H1 (cell line): Measurements from ENCODE around the gene TMEM229B. TPM values are rescaled to one million over a fixed set of nuclear protein-coding genes. Genes with fewer than 3 reads are reported as not detected.

ENCODE experiments used
- CTCF ChIA-PET: fragments of 300-600 bp; sonication (Branson Sonifier 250); formaldehyde crosslinking; loops from one replicate; lab custom pipeline; 2021; ENCODE audit not compliant: partially characterized antibody; lab: Charles Lee
- POLR2A ChIA-PET: fragments of 300-600 bp; sonication (Branson Sonifier 250); formaldehyde crosslinking; loops from one replicate; lab custom pipeline; 2021; ENCODE audit warnings: inconsistent platforms; ENCODE audit not compliant: partially characterized antibody; lab: Charles Lee
- DNase-seq, 2 experiments: peaks; one replicate each; pipeline versions ENCODE4 v3.0.0 to v3.0.0-alpha.2; 2010 to 2022; ENCODE audit warnings: low spot score in 2 of 2, low read depth in 1 of 2, mixed read lengths in 1 of 2
- FAIRE-seq: peaks from 2 replicates; lab custom pipeline; 2011; peaks lifted over from hg19 to GRCh38; lab: Jason Lieb, UNC
- H2AFZ ChIP-seq: 2 replicates; pipeline ENCODE4 v1.8.1; 2012; ENCODE audit warnings: low read length, inconsistent platforms
- H2AK5ac ChIP-seq: 2 replicates; pipeline ENCODE4 v1.6.1; 2013; ENCODE audit warnings: low read depth, low read length
- H2BK120ac ChIP-seq: replicated peaks from 2 replicates; pipeline ENCODE3; 2013; ENCODE audit warnings: low read depth, low read length, inconsistent platforms
- H2BK12ac ChIP-seq: 2 replicates; pipeline ENCODE4 v1.6.1; 2013; ENCODE audit warnings: low read depth, low read length
- H2BK15ac ChIP-seq: 2 replicates; pipeline ENCODE4 v1.6.1; 2013; ENCODE audit warnings: low read length
- H2BK20ac ChIP-seq: 2 replicates; pipeline ENCODE4 v1.6.1; 2013; ENCODE audit warnings: low read length
- H2BK5ac ChIP-seq: 2 replicates; pipeline ENCODE4 v1.6.1; 2013; ENCODE audit warnings: low read depth, low read length
- H3K14ac ChIP-seq: 2 replicates; pipeline ENCODE4 v1.6.1; 2013; ENCODE audit warnings: inconsistent platforms; ENCODE audit not compliant: insufficient read length
- H3K18ac ChIP-seq: 2 replicates; pipeline ENCODE4 v1.6.1; 2013; ENCODE audit warnings: low read length; ENCODE audit errors: extremely low read depth
- H3K23ac ChIP-seq: 2 replicates; pipeline ENCODE4 v1.6.1; 2013; ENCODE audit warnings: inconsistent platforms; ENCODE audit not compliant: insufficient read length
- H3K23me2 ChIP-seq: 2 replicates; pipeline ENCODE4 v1.6.1; 2013; ENCODE audit warnings: low read depth, low read length
- H3K27ac ChIP-seq: 2 replicates; pipeline ENCODE4 v1.6.1; 2011; ENCODE audit warnings: low read depth, low read length, inconsistent platforms
- H3K27me3 ChIP-seq, 4 experiments: replicated peaks in 1 of 4; 1 replicate in 1 of 4; 2 replicates in 3 of 4; pipeline versions ENCODE4 v1.6.1 to v1.8.1; 2011 to 2013; ENCODE audit warnings: low read length in 3 of 4, mild to moderate bottlenecking in 3 of 4, inconsistent platforms in 2 of 4, mixed read lengths in 2 of 4, moderate library complexity in 1 of 4; ENCODE audit not compliant: control insufficient read depth in 3 of 4, insufficient read depth in 3 of 4; ENCODE audit errors: extremely low read depth in 1 of 4
- H3K36me3 ChIP-seq, 4 experiments: 2 replicates each; pipeline versions ENCODE4 v1.6.1 to v1.8.1; 2011 to 2013; ENCODE audit warnings: mild to moderate bottlenecking in 4 of 4, low read length in 3 of 4, moderate library complexity in 2 of 4, control low read depth in 1 of 4, inconsistent platforms in 1 of 4; ENCODE audit not compliant: insufficient read depth in 4 of 4, control insufficient read depth in 2 of 4
- H3K4ac ChIP-seq: replicated peaks from 2 replicates; pipeline ENCODE3; 2013; ENCODE audit warnings: low read length, low read depth, mixed read lengths, inconsistent platforms; ENCODE audit not compliant: insufficient read length
- H3K4me1 ChIP-seq, 4 experiments: replicated peaks in 1 of 4; 1 replicate in 1 of 4; 2 replicates in 3 of 4; pipeline versions ENCODE4 v1.6.1 to v1.8.1; 2011 to 2013; ENCODE audit warnings: low read length in 3 of 4, inconsistent platforms in 2 of 4, mixed read lengths in 1 of 4; ENCODE audit not compliant: insufficient read depth in 4 of 4, control insufficient read depth in 3 of 4
- H3K4me2 ChIP-seq, 2 experiments: 2 replicates each; pipeline versions ENCODE4 v1.6.1 to v1.8.1; 2011 to 2013; ENCODE audit warnings: low read depth in 2 of 2, low read length in 2 of 2, control low read depth in 1 of 2, inconsistent platforms in 1 of 2, mild to moderate bottlenecking in 1 of 2; ENCODE audit not compliant: insufficient read depth in 1 of 2
- H3K4me3 ChIP-seq, 4 experiments: fragments of 200-600, 300-600 bp in 1 of 4; sonication (generic), shearing (Covaris generic), sonication (Bioruptor Twin) in 1 of 4; 2 replicates each; pipeline versions ENCODE4 v1.5.1 to v1.8.1; 2011 to 2016; ENCODE audit warnings: low read length in 4 of 4, low read depth in 3 of 4, control low read depth in 2 of 4, inconsistent platforms in 2 of 4, mild to moderate bottlenecking in 2 of 4, mixed read lengths in 1 of 4, moderate library complexity in 1 of 4; ENCODE audit not compliant: insufficient read depth in 2 of 4; ENCODE audit errors: extremely low read depth in 1 of 4
- H3K56ac ChIP-seq: replicated peaks from 2 replicates; pipeline ENCODE3; 2013; ENCODE audit warnings: low read depth, mild to moderate bottlenecking, mixed read lengths, low read length, inconsistent platforms; ENCODE audit not compliant: insufficient read length
- H3K79me1 ChIP-seq: 2 replicates; pipeline ENCODE4 v1.6.1; 2013; ENCODE audit warnings: low read depth, low read length, control low read depth
- H3K79me2 ChIP-seq, 2 experiments: 2 replicates each; pipeline versions ENCODE4 v1.6.1 to v1.8.1; 2012 to 2013; ENCODE audit warnings: low read length in 2 of 2, mild to moderate bottlenecking in 2 of 2, inconsistent platforms in 1 of 2; ENCODE audit not compliant: insufficient read depth in 2 of 2, control insufficient read depth in 1 of 2
- H3K9ac ChIP-seq, 4 experiments: replicated peaks in 1 of 4; 1 replicate in 1 of 4; 2 replicates in 3 of 4; pipeline versions ENCODE4 v1.6.1 to v1.8.1; 2011 to 2013; ENCODE audit warnings: low read depth in 3 of 4, low read length in 3 of 4, control low read depth in 2 of 4, mild to moderate bottlenecking in 2 of 4, moderate library complexity in 2 of 4, inconsistent platforms in 1 of 4; ENCODE audit errors: extremely low read depth in 1 of 4
- H3K9me3 ChIP-seq, 2 experiments: 2 replicates each; pipeline versions ENCODE4 v1.6.1 to v1.8.1; 2012 to 2013; ENCODE audit warnings: mild to moderate bottlenecking in 2 of 2, moderate library complexity in 2 of 2, control low read depth in 1 of 2, inconsistent platforms in 1 of 2, low read depth in 1 of 2, low read length in 1 of 2, mixed read lengths in 1 of 2; ENCODE audit not compliant: insufficient read depth in 2 of 2
- H4K20me1 ChIP-seq, 2 experiments: replicated peaks in 1 of 2; 2 replicates each; pipeline versions ENCODE3 to v1.8.1; 2011 to 2013; ENCODE audit warnings: inconsistent platforms in 2 of 2, low read length in 2 of 2, mild to moderate bottlenecking in 1 of 2; ENCODE audit not compliant: insufficient read depth in 2 of 2, control insufficient read depth in 1 of 2
- H4K5ac ChIP-seq: 2 replicates; pipeline ENCODE4 v1.6.1; 2013; ENCODE audit warnings: low read length, low read depth, mixed read lengths, inconsistent platforms; ENCODE audit not compliant: insufficient read length
- H4K8ac ChIP-seq: 2 replicates; pipeline ENCODE4 v1.8.0; 2013; ENCODE audit warnings: mild to moderate bottlenecking, moderate library complexity, low read length, inconsistent platforms; ENCODE audit not compliant: insufficient read depth; ENCODE audit errors: extremely low read depth
- H4K91ac ChIP-seq: replicated peaks from 2 replicates; pipeline ENCODE3; 2013; ENCODE audit warnings: low read length, mixed read lengths, inconsistent platforms; ENCODE audit not compliant: insufficient read length
- CBX5 ChIP-seq: fragments of 300-800, 300-1000 bp; sonication (generic); IDR thresholded peaks from 2 replicates; pipeline ENCODE4 v1.7.1; 2016; ENCODE audit warnings: antibody characterized with exemption, low read length, low read depth
- CTCF ChIP-seq, 3 experiments: IDR thresholded peaks; 1 replicate in 2 of 3; 2 replicates in 1 of 3; pipeline versions ENCODE4 v1.5.1 to v1.6.1; 2011; ENCODE audit warnings: low read length in 3 of 3, mild to moderate bottlenecking in 3 of 3, inconsistent platforms in 2 of 3, low read depth in 1 of 3, moderate library complexity in 1 of 3; ENCODE audit not compliant: insufficient read depth in 1 of 3; ENCODE audit errors: control extremely low read depth in 1 of 3
- KDM4A ChIP-seq: IDR thresholded peaks from one replicate; pipeline ENCODE4 v1.7.1; 2012; ENCODE audit warnings: low read depth, mild to moderate bottlenecking, moderate library complexity, low read length, inconsistent platforms; ENCODE audit not compliant: severe bottlenecking
- RXRA ChIP-seq: IDR thresholded peaks from 2 replicates; pipeline ENCODE4 v1.6.1; 2011; ENCODE audit warnings: low read depth, mild to moderate bottlenecking, low read length, moderate library complexity; ENCODE audit not compliant: insufficient read depth
- SAP30 ChIP-seq: fragments of 300-600 bp; sonication (generic); IDR thresholded peaks from 2 replicates; pipeline ENCODE4 v1.7.1; 2012; ENCODE audit warnings: low read length, moderate library complexity, mild to moderate bottlenecking, inconsistent platforms; ENCODE audit not compliant: insufficient read depth, insufficient replicate concordance
- WGBS, 2 experiments: shearing (Covaris generic) in 1 of 2; methylation state at CpG; one replicate each; pipeline versions ENCODE4 v1.1.6 to v1.1.7; 2013 to 2015; ENCODE audit warnings: low lambda C conversion rate in 2 of 2, mixed read lengths in 2 of 2, inconsistent platforms in 1 of 2, low coverage in 1 of 2, missing lambda C conversion rate in 1 of 2; ENCODE audit not compliant: insufficient replicate concordance in 2 of 2, insufficient coverage in 1 of 2, insufficient read length in 1 of 2; ENCODE audit errors: extremely low coverage in 1 of 2, missing lambda C conversion rate in 1 of 2; 5-methylcytosine and 5-hydroxymethylcytosine counted together
- polyA plus RNA-seq, 7 experiments: library from polyadenylated mRNA; depleted of rRNA in 3 of 7; stranded (reverse) in 5 of 7; unstranded in 2 of 7; fragments of >200 nt in 5 of 7; fragments of 200-250 nt in 2 of 7; gene quantifications; 1 replicate in 5 of 7; 2 replicates in 1 of 7; 4 replicates in 1 of 7; pipeline versions ENCODE4 v1.2.1 to v1.2.3, GENCODE V29; 2011 to 2013; ENCODE audit warnings: missing spikeins in 2 of 7, mixed read lengths in 2 of 7
- total RNA-seq: library from RNA; stranded (reverse); fragmentation: NEBNext Ultra II Directional; extraction: Animal tissue kit (Norgen Biotek cat#: 25700); gene quantifications from 2 replicates; pipeline ENCODE4 v1.2.1, GENCODE V29; 2021

TMEM229B gene
- total and polyA plus RNA-seq, 2 of the 8 experiments (the other 6 are each of a cell fraction or from before 2014, with no cell fraction given) = 0.73 to 0.85 TPM

DNA sequence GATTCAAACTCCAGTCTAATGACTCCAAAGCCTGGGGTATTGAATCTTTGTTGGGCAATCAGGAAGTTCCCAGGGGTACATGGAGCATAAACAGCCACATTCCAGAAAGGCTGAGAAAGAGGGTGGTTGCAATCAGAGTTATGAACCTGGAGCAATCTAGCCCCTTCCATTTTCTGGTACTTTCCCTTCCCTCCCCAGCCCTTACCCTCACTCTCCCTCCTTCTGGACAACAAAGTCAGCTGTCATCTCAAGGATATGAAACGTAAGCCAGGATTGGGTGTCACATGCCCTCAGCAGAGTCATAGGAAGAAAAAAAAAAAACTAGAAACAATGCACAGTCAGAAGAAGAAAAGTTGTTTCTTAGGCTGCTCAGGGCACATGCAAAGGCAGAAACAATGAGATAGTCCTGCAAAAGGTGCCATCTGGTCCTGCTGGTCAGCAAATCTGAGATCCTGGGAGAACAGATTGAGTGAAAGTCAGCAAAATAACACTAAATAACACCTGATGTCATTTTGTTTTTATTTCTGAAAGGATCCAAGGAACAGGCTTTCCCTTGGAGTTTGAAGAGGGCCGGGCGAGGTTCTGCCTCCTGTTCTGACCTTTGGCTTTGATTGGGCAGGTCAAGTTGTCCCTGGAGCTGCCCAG is 27.1 kb downstream of the TMEM229B start:
- Histone ChIP-seq H3K4me2 (no peak overlapping the region), H3K27ac (no peak overlapping the region), H3K14ac (no peak overlapping the region), H3K79me1 (no peaks in the 10 kb centered on the region), H2BK5ac (no peak overlapping the region), H3K23me2 (no peaks in the 10 kb centered on the region; the same call in 1 of the 2 replicates), H2BK15ac (peak overlapping the region; percentile 40; the same call in 1 of the 2 replicates), H3K56ac (no peak overlapping the region), H3K4ac (no peak overlapping the region), H3K9me3 (peaks cover 0 to 4% of the 10 kb centered on the region in 2 experiments; a peak in 1 of 4 replicates), H2AK5ac (no peak overlapping the region), H4K91ac (no peak overlapping the region), H2BK20ac (no peak overlapping the region), H2AFZ (no peak overlapping the region), H3K36me3 (no peaks in the 10 kb centered on the region), H2BK120ac (no peak overlapping the region), H3K27me3 (no peaks in the 10 kb centered on the region; a peak in 1 of 7 replicates), H3K23ac (no peak overlapping the region), H3K18ac (no peak overlapping the region), H3K79me2 (no peaks in the 10 kb centered on the region), H3K9ac (no peak overlapping the region), H4K8ac (no peak overlapping the region), H3K4me3 (no peak overlapping the region), H3K4me1 (peaks cover 0 to 6% (median 1%) of the 10 kb centered on the region in 4 experiments; a peak in 3 of 7 replicates), H4K20me1 (no peaks in the 10 kb centered on the region), H4K5ac (no peak overlapping the region), H2BK12ac (no peak overlapping the region)
- POLR2A ChIA-PET = no interaction called here
- CTCF ChIA-PET = interaction anchor here (1.0 to 7.1 kb wide), 6 partner anchors 11 to 110 kb away, joined by 3 to 68 read pairs (median 4); no protein-coding TSS in a partner anchor
- FAIRE-seq = no peak
- no peak for DNase-seq
- no peak for TF ChIP-seq CTCF (IDR thresholded peaks at IDR 0.05; ENCODE audit: control extremely low read depth in 1 of 3, insufficient read depth in 1 of 3, low read depth in 1 of 3, low read length in 3 of 3)
- no peak for TF ChIP-seq KDM4A
- TF ChIP-seq SAP30 = no peak
- no peak for TF ChIP-seq CBX5
- no peak for TF ChIP-seq RXRA
- 81% methylated on average over 3 of the region's 3 CpGs; no CpG with 5 or more reads in 1 of the 2 experiments for WGBS, 2 experiments
